HPDE6-E6E7 (cell line): ENCODE measurements around the gene MMRN1.

Experiments used
- DNase-seq: peaks from one replicate; pipeline ENCODE4 v3.0.0; 2011; ENCODE audit warnings: missing footprints; ENCODE audit errors: extremely low spot score

MMRN1 gene

GRCh38 chr4:89995006-89995405 is 100.4 kb downstream of the MMRN1 start:
- no peak for DNase-seq

DNA sequence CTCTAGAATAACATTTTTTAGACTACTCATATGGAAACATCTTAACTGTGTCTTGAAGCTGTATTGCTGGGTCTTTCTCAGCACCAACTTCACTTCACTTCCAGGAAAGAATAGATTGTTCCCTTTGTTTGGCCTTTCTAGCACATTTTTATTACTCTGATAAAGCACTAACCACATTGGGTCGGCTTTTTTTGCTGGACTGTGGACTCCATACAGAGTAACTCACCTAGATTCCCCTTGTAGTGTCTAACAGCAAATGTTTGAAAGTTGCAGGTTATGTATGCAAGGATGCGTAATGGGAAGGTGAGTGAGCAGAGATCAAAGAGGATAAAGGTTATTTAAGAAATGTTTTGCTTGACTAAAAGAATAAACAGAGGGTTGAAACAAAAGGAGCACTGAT is 101.2 kb downstream of the MMRN1 start:
- no peak for DNase-seq

GRCh38 chr4:89997171-89997704 is 102.6 kb downstream of the MMRN1 start:
- no peak for DNase-seq

DNA sequence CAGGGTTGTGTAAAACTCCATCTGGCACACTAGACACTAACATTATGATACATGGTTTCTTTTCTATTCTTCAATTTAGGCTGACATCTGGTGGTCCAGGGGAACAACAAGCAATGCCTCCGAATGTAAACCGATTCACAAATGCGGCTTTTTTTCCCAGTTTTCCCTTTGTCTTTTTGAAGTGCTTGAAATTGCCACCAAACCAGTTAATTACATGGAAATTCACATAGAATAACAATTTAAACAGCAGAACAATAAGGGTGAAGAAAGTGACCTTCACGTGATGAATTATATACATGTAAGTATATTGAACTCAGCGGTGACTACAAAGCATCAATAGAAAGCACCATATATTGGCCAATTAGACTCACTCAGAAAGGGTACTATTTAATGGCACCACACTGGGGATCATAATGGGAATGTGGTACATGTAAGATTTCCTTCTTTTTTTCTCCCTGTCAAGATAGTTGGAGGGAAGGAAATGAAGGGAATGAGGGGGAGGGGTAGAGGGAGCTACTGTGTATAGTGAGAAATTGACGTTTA is 103.9 kb downstream of the MMRN1 start:
- DNase-seq = no peak

- no peak for DNase-seq
Measured at GRCh38 chr4:90001023-90001422, 106.4 kb downstream of the MMRN1 start.

- DNase-seq = no peak
Measured at GRCh38 chr4:90002441-90003062, 107.9 kb downstream of the MMRN1 start.
